CD4-positive, alpha-beta T cell (primary cell): ENCODE measurements around the gene DRGX. TPM values are rescaled to one million over a fixed set of nuclear protein-coding genes. Genes with fewer than 3 reads are reported as not detected.

Experiments used
- ATAC-seq: fragments of 200-7000 bp; cut with Tn5 transposase; one replicate; pipeline ENCODE4 v1.10.0; 2022; ENCODE audit warnings: mild to moderate bottlenecking; ENCODE audit not compliant: poor library complexity
- CTCF ChIA-PET: fragments of 350-600 bp; sonication (Branson Sonifier 250); formaldehyde crosslinking; loops from one replicate; lab custom pipeline; 2021; ENCODE audit warnings: antibody characterized with exemption, inconsistent platforms; lab: Charles Lee
- POLR2A ChIA-PET: fragments of 350-600 bp; sonication (Branson Sonifier 250); formaldehyde crosslinking; loops from one replicate; lab custom pipeline; 2021; ENCODE audit warnings: antibody characterized with exemption, inconsistent platforms; lab: Charles Lee
- DNase-seq, 14 experiments: peaks; one replicate each; pipeline ENCODE4 v3.0.0-alpha.2; 2013 to 2020; ENCODE audit warnings: mixed read lengths in 2 of 14
- H3K27ac ChIP-seq, 2 donors: one replicate each; pipeline versions ENCODE4 v1.5.1 to v1.7.0; 2013; ENCODE audit warnings: low read length in 2 of 2, low read depth in 1 of 2, mild to moderate bottlenecking in 1 of 2
- H3K27me3 ChIP-seq, 2 experiments: 1 replicate in 1 of 2; 2 replicates in 1 of 2; pipeline versions ENCODE4 v1.6.1 to v1.7.0; 2013; ENCODE audit warnings: low read length in 2 of 2, control low read depth in 1 of 2, mild to moderate bottlenecking in 1 of 2, moderate library complexity in 1 of 2; ENCODE audit not compliant: insufficient read depth in 2 of 2, control insufficient read depth in 1 of 2
- H3K36me3 ChIP-seq: one replicate; pipeline ENCODE4 v1.6.1; 2013; ENCODE audit warnings: low read length, control low read depth; ENCODE audit not compliant: insufficient read depth
- H3K4me1 ChIP-seq: one replicate; pipeline ENCODE4 v1.6.1; 2013; ENCODE audit warnings: low read length, control low read depth; ENCODE audit not compliant: insufficient read depth
- H3K4me3 ChIP-seq: one replicate; pipeline ENCODE4 v1.5.1; 2013; ENCODE audit warnings: mild to moderate bottlenecking, low read length, moderate library complexity
- H3K9me3 ChIP-seq, 2 experiments: 1 replicate in 1 of 2; 2 replicates in 1 of 2; pipeline versions ENCODE4 v1.6.1 to v1.7.0; 2013; ENCODE audit warnings: low read length in 2 of 2, mild to moderate bottlenecking in 2 of 2, control low read depth in 1 of 2, moderate library complexity in 1 of 2; ENCODE audit not compliant: control insufficient read depth in 1 of 2, insufficient read depth in 1 of 2
- H3K27ac Mint-ChIP-seq: one replicate; pipeline ENCODE4 v1.8.0; 2020; ENCODE audit warnings: mixed read lengths
- H3K27me3 Mint-ChIP-seq: one replicate; pipeline ENCODE4 v1.8.0; 2021; ENCODE audit warnings: mixed read lengths
- H3K36me3 Mint-ChIP-seq: one replicate; pipeline ENCODE4 v1.8.0; 2021; ENCODE audit warnings: low read depth, mixed read lengths
- H3K4me1 Mint-ChIP-seq: one replicate; pipeline ENCODE4 v1.8.0; 2021; ENCODE audit warnings: low read depth, mixed read lengths
- H3K4me3 Mint-ChIP-seq: one replicate; pipeline ENCODE4 v1.8.0; 2020; ENCODE audit warnings: mild to moderate bottlenecking, mixed read lengths
- H3K9me3 Mint-ChIP-seq: one replicate; pipeline ENCODE4 v1.8.0; 2020; ENCODE audit warnings: mixed read lengths
- intact Hi-C, 2 experiments: fragments of 100-400 bp; cut with DNase I in 1 of 2; cut with micrococcal nuclease in 1 of 2; formaldehyde crosslinking; loops; one replicate each; pipeline versions ENCODE4 v1.15.1 to v1.9.0; 2023 to 2025; cut with DNase I, micrococcal nuclease
- total RNA-seq, 174 experiments: library from RNA in 2 of 174; stranded (reverse) in 2 of 174; gene quantifications; one replicate each; pipeline ENCODE4 v1.2.3 and lab custom pipeline; 2021 to 2026
- TF ChIP-seq, protein P1 (sequence below): fragments of 200-600 bp; IDR thresholded peaks from one replicate; pipeline ENCODE4 v1.8.0; 2022; ENCODE audit warnings: antibody characterized with exemption, mild to moderate bottlenecking

DRGX gene
- total RNA-seq, 2 experiments from 2014 or later, result not detected

DNA sequence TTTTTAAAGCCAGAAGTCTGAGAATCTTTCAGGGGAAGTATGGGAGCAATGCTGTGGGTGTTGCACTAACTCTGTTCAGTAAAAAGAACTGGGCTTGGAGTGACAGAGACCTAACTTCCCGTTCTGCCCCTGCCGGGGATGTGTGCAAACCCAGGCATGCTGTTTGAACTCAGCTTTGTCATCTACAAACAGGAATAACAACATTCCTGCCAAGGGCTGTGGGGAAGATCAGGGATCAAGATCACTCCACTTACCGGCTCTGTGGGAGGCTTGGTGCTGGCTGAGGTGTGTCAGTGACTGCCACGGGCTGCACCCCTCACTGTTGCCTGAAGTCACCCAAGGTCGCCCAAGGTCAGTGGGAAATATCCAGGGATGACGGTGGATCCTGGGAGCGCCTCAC lies 23.1 kb upstream of the DRGX start:
- H3K27ac ChIP-seq, result no peak overlapping the region
- TF ChIP-seq, protein P1, sequence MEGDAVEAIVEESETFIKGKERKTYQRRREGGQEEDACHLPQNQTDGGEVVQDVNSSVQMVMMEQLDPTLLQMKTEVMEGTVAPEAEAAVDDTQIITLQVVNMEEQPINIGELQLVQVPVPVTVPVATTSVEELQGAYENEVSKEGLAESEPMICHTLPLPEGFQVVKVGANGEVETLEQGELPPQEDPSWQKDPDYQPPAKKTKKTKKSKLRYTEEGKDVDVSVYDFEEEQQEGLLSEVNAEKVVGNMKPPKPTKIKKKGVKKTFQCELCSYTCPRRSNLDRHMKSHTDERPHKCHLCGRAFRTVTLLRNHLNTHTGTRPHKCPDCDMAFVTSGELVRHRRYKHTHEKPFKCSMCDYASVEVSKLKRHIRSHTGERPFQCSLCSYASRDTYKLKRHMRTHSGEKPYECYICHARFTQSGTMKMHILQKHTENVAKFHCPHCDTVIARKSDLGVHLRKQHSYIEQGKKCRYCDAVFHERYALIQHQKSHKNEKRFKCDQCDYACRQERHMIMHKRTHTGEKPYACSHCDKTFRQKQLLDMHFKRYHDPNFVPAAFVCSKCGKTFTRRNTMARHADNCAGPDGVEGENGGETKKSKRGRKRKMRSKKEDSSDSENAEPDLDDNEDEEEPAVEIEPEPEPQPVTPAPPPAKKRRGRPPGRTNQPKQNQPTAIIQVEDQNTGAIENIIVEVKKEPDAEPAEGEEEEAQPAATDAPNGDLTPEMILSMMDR, result no peak
- Mint-ChIP-seq H3K36me3 (no peaks in the 10 kb centered on the region), H3K4me1 (no peaks in the 10 kb centered on the region), H3K27ac (no peak overlapping the region), H3K9me3 (peaks cover under 1% of the 10 kb centered on the region), H3K27me3 (peaks cover 13% of the 10 kb centered on the region), H3K4me3 (no peak overlapping the region)
- peaks cover 0 to 4% of the 10 kb centered on the region in 2 experiments for H3K9me3 ChIP-seq
- ChIA-PET CTCF (no interaction called here), POLR2A (no interaction called here)
- DNase-seq (no peak), ATAC-seq (no peak)
- H3K4me3 ChIP-seq, result no peak overlapping the region
- peaks cover 0 to 5% of the 10 kb centered on the region in 2 experiments for H3K27me3 ChIP-seq
- no peaks in the 10 kb centered on the region for H3K4me1 ChIP-seq
- H3K36me3 ChIP-seq, result no peaks in the 10 kb centered on the region
- intact Hi-C loops, result no loop called here

DNA sequence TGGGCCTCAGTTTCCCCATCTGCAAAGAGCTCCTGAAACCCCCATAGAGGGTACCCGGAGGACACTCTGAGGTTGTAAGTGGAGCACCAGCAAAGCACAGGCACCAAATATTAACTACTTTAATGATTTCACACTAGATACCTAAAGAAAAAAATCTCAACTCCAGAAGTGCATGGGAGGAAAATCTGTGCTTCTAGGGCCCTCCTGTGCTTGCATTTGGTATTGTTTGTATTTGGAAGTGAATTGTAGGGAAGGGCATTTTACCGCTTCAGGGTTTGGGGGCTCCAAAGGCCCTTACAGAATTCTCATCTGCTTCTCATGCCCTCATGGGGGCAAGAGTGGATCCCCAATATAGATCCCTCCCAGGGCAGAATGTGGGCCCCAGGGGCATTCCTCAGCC lies 22.4 kb upstream of the DRGX start:
- no peak for ATAC-seq
- Histone ChIP-seq H3K4me3 (no peak overlapping the region), H3K36me3 (no peaks in the 10 kb centered on the region), H3K27ac (no peak overlapping the region), H3K27me3 (peaks cover 0 to 5% of the 10 kb centered on the region in 2 experiments), H3K4me1 (no peaks in the 10 kb centered on the region), H3K9me3 (peaks cover 0 to 4% of the 10 kb centered on the region in 2 experiments)
- intact Hi-C loops, result no loop called here
- ChIA-PET POLR2A (no interaction called here), CTCF (no interaction called here)
- Mint-ChIP-seq H3K4me1 (no peaks in the 10 kb centered on the region), H3K27me3 (peaks cover 18% of the 10 kb centered on the region), H3K4me3 (no peak overlapping the region), H3K36me3 (no peaks in the 10 kb centered on the region), H3K27ac (no peak overlapping the region), H3K9me3 (no peaks in the 10 kb centered on the region)
- DNase-seq, result no peak
- TF ChIP-seq, protein P1, result no peak

DNA sequence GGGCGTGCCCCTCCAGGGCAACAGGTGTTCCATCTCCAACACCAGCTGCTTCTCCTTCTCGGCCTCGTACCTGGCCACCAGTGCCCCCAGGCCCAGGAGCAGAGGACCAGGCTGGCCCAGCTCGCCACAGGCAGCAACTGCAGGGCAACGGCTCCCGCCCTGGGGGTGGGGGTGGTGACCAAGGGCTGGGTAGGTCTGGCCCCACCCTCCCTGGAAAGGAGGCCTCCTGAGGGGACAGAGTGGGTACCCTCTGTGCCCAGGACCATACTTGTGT lies 22.1 kb upstream of the DRGX start:
- Mint-ChIP-seq H3K27me3 (peaks cover 18% of the 10 kb centered on the region), H3K36me3 (no peaks in the 10 kb centered on the region), H3K27ac (no peak overlapping the region), H3K4me1 (no peaks in the 10 kb centered on the region), H3K9me3 (no peaks in the 10 kb centered on the region), H3K4me3 (no peak overlapping the region)
- H3K36me3 ChIP-seq, result no peaks in the 10 kb centered on the region
- H3K27ac ChIP-seq, result no peak overlapping the region
- ATAC-seq (no peak), DNase-seq (no peak)
- intact Hi-C loops, result no loop called here
- ChIA-PET CTCF (no interaction called here), POLR2A (no interaction called here)
- TF ChIP-seq, protein P1, result no peak
- no peak overlapping the region for H3K4me3 ChIP-seq
- no peaks in the 10 kb centered on the region for H3K4me1 ChIP-seq
- H3K27me3 ChIP-seq, result peaks cover 0 to 5% of the 10 kb centered on the region in 2 experiments
- peaks cover 0 to 4% of the 10 kb centered on the region in 2 experiments for H3K9me3 ChIP-seq
